NCI-H2227 (cell line): ENCODE results near the gene SSH2.

ENCODE experiments used
- DNase-seq: peaks from one replicate; lab custom pipeline; 2025; ENCODE audit not compliant: unreplicated experiment; lab: John Stamatoyannopoulos, UW

The SSH2 gene

DNA sequence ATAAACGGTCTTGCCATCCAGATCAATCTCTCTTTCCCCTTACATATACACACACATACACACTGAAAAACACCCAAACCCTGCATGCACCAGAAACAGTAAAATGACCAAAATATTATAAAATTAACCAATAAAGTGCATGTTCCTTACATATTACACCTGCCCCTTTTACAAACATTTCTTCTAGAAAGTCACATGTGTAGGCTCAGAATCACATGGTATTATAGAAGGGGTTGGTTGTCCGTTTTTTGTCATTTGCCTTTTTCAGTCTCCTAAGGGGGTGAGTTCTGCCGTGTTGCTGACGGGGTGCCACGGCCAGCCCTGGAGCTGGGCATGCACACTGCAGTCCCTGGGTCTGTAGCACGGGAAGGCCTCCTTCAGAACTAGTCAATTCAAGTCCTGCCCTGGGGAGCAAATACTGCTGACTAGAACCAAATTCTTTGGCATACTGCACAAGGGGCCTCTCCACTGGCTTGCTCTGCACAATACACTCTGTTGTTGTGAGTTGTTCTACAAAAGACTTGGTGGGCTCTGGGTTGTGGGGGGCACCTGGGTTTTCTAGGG, 299.3 kb downstream of the SSH2 start:
- no peak for DNase-seq

DNA sequence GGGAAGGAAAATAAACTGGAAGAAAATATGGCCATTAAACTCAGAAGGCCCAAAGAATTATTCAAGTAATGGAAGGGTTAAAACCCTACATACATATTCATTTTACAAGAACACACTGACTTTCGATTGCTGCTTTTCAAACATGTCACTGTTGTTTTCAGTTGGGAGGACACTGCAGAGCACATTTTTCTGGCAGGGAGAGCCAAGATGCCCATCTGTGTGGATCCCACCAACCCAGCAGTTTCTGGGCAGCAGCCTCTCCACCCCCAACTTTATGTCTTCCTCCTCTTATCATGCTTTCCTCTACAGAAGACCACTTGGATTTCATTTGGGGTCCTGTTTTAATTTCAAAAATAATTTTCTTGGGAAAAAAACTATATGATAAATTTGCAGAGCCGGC, 300.2 kb downstream of the SSH2 start:
- DNase-seq = no peak

DNA sequence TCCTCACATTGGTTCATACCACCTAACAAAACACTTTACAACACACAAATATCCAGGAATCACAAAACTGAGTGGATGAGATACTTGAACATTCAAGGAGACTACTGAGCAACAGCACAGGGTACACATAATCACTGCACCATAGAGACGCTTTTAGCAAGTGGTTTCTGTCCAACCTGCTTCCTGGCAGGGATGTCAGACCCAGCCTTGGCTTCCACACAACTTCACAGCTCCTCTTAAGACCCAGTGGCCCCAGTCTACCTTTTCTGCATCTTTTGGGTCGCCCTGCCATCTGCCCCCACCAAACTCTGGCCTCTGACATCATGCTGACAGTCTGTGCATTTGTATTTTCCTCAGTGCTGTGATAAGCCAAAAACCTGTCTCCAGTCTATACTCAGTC, 301.4 kb downstream of the SSH2 start:
- no peak for DNase-seq

DNA sequence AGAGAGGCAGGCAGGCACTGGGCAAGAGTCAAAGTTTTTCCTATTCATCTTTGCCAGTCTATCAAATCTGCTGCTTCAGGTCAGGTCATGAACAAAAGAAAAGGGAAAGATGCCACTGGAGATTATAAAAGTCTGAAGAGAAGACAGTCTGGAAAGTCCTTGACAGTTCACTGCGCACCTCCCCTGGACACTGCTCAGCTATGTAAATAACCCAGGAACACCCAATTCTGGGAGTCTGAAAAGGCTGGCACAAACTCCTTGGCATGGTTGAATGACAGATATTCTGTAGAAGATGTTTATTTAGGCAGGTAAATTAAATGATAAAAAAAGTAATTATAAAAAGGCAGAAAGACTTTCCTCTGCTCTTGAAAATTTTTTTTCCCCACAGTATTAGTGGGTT, 302.1 kb downstream of the SSH2 start:
- DNase-seq = no peak

DNA sequence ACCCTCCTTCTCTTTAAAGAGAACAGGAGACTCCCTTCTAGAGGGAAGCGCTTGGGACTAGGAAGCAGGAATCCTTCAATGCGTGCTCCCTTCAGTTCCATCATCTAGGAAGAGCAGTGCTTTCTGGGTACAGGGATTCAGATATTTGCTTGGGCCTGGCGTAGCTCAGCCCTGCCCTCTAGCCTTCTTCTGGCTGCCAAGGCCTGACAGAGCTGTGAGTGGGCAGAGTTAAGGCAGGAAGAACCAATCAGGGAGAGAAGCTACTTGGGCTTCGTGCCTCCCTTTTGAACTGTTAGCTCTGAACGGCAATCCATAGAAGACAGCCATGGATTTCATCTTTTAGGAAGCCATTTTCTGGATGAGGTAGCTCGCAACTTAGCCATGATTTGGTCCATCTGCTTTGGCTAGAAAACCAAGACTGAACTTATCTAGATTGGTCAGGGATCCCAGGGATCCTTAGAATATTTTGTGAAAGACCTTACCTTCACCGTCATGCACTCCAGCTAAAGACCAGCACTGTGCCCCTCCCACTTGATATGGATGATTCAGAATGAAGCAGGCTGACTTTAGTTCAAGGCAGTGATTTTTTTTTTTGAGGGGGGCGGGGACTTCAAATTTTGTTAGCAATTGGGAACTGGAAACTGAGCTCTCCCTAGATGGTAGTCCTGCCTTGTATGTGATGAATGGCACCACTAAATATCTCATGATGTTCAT, 304.8 kb downstream of the SSH2 start:
- DNase-seq = peak; percentile 51

DNA sequence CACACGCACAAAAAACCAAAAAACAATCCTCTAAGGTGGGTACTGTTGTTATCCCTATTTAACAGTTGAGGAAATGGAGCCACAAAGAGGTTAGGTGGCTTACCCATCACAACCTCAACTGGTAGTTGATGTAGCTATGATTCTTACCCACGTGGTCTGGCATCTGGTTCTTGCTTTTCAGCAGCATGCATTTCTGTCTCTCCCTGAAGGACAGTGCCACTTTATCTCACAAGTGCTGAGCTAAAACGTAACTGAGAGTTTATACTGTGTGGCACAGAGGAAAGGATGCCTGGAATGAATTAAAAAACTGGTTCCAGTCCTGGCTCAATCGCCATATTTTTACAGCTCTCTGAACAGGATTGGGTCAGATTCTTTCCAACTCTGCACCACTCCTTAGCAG, 305.4 kb downstream of the SSH2 start:
- no peak for DNase-seq

DNA sequence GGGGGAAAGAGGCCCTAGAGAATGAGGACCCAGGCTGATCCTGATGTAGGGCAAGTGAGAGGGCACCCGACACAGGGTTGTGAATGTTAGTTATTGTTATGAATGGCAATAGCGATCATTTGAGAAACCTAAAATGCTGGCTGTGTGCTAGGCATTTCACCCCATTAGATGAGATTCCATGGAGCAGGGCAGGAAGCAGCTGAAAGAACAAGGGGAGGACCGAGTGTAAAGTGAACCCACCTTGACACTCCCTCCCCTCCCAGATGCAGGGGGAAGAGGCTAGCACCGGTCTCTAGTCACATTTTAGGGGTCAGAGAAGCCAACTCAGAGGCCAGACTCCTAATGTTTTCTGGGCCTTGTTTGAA, 306.8 kb downstream of the SSH2 start:
- no peak for DNase-seq

DNA sequence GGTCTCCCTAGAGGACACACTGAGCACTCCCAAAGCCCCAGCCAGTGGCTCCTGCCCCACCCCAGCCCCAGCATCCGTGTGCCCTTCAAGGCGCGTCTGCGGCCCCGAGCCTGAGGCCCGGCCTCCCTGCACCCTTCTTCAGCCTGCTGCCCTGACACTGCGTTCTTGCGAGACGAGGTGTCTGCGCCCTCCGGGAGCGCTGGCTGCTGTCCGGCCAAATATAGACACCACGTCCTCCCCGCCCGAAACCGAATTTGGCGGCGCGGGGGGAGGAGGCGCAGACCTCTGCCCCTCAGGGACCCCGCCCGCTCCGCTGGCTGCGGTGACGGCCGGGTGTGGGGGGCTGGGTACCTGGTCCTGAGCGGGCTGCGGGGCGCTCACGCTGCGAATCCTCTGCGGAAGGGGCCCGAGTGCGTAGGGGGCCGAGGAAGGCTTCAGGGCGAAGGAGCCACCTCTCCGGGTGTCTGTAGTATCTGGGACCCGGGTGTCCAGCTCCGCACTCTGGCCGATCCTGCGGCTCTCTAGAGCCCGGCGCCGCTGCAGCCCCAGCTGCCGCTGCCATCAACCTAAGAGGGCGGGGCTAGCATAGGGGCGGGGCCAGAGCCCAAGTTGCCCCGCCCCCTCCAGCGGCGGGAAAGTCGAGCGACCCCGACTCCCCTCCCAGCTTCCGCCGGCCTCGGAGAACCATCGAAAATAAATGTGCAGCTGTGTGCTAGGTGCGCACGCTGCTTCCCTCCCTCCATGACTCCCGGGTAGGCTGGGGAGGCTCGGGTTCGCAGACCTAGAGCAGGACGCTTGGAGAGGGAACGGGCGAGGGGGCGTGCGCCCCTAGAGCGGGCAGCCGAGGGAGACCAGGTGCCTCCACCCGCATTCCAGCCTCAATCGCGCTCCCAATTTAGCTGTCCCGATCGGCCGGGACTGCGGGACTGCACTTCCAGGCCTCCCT, 307.4 kb downstream of the SSH2 start, which contains the start of gene CORO6:
Gene CORO6, minus strand, starts transcription at position 576 of the 946 bp plus-strand sequence. CDS start 1,491 bp downstream, outside the sequence.
- DNase-seq = peak; percentile 83

DNA sequence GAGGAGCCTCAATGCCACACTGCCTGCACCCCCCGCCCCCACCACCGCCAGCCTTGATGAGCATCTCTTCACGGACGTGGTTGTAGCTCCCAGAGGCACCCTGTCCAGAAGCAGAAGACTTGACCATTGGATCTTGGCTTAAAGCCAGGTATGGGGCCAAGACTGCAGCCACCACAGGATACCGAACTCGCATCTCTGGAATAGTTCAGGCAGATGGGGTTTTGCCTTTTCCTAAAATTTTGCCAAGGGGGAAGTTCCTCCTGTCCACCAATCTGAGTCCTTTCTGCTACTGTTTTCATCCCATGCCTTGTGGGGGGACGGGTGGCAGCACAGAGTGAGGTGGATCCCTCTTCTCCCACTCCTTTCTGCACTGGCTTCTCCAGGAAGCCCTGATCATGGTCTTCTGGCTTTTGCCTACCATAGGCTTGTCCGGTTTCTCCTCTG, 308.3 kb downstream of the SSH2 start:
- DNase-seq = no peak

DNA sequence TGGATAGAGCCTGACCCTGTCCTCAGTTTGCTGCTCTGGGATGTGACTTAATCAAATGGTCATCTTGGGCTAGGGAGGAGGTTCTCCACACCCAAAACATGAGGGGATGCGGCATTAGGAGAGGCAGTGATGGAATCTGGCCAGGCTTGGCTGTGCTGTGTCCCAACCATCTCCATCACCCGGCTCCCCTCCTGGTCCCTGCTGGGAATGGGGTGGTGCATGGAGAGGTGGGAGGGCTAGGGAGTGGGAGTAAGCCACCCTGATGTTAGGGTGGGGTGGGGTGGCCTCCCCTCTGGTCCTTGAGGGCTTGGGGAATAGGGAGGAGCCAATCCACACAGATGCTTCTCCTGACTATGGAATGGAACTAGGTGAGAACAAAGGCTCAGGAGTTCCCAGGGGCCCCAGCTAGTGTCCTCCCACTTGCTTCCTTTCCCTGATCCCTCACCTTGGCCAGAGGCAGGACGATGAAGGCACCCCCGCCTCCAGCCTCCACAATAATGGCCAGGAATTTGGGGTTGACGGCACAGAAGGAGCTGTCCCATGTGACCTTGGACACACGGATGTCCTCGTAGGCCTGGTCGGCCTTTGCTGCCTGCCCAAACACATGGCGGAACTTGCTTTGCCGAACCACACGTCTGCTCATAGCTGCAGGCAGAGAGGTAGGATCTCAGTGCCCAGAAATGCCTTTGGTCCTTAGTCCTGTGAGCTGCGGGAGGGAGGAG, 309.1 kb downstream of the SSH2 start:
- DNase-seq = no peak

DNA sequence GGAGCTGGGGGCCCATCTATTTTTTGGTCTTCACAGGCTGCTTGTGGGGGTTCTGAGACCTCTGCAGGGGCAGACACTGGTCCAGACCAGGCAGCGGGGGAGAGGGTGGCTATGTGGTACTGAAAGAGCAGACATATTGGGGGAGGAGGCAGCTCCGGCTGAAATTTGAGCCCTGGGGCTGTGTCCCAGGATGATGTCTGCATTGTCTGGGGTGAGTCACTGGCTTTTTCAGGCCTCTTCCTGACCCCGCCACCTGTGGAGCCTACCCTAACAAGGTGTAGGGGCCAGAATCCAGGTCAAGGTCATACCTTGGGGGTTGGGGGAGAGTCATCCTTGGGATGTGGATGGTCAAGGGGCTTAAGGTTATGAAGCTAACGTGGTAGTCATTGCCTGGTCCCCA, 309.8 kb downstream of the SSH2 start:
- no peak for DNase-seq

DNA sequence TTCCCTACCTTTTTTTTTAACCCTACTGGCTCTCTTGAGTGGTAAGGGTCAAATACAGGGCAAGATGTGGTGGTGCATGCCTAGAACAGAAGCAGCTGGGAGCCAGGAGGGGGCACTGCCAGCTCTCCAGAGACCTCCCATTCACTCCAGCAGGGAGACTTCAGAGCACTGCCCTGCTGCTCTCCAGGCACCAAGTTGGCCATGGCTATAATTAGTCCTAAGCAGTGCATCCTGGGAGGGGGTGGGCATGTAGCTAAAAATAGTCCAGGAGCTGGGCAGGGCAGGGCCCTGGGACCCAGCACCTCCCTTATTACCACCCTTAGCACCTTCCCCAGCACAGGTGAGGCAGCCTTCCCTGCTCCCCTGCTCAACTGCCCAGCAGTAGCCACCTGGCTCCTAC, 310.8 kb downstream of the SSH2 start:
- DNase-seq = peak; percentile 17

DNA sequence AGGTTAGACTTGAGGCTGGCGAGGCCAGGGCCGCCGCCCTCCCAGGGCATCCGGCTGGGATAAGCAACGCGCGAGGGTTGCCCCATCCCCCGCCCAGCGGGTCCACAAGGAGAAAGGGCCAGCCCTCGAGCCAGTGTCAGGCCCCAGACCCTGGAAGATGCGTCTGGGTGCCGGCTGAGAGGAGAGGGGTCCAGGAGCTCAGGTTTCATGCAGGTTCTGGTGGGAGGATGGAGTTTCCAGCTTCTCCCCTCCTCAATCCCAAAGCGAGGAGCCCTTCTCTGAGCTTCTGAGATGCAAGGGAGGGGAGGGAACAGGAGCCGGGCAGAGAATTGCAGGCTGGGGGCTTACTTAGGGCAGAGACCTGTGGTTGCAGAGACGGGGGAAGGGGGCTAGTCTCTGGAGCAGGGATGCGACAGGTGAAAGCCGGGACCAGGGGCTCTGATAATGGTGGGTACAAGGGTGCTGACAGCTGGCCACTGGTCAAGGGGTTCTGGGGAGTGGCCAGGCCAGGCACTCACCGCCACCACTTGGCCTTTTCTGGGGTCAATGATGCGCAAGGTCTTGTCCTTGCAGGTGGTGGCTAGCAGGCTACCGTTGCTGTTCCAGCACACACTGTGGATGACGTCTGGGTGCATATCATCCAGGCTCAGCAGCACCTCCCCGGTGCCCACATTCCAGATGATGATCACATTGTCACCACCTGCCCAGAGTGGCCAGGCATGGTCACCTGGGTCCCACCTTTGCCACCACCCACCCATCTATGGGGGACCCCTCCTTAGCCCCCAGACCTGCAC, 311.6 kb downstream of the SSH2 start:
- no peak for DNase-seq

DNA sequence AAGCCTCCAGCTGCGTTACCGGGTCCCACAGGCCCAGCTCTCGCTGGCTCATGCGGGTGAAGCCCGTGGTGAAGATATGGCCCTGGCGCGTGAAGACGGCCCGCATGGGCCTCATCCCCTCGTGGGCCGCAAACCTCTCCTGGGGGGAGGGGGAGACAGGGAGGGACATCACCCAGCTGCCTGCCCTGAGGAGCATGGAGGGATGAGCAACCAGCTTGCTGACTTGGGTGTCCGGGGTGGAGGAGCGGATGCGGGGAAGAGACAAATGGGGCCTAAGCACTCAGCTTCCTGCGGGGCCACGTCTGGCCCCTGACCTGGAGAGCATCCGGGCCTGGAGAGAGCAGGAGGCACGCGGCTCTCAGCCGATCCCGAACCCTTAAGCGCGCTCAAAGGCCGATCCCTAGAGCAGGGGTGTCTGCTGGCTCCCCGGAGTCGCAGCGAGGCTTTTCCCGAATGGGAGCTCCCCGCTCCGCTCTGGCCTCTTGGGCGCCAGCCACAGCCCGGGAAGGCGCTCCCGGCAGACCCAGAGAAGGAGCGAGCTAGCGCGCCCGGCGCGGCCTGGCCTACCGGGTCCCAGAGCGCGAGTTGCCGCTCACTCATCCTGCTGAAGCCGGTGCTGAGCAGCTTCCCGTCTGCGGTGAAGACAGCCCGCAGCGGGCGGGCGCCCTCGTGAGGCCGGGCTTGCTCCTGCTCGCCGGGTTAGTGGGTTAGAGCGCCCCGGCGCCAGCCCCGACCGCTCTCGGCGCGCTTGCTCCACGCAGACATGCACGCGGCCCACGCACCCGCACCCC, 312.4 kb downstream of the SSH2 start:
- DNase-seq = no peak

DNA sequence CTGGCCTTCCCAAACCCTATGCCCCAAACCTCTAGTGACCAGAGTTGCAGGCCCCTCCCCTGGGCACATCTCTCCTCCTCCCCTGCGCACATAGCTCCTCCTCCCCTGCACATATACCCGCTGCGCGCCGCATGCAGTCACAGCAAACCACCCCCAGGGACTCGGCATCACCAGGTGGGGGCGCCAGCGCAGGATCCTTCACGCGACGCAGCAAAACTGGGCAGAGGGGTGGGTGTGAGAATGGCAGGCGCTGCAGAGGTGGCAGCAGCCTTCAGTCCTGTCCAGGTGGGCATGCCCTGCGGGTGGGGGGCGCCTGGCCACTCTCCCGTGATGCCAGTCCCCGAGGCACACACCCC, 312.9 kb downstream of the SSH2 start:
- no peak for DNase-seq

DNA sequence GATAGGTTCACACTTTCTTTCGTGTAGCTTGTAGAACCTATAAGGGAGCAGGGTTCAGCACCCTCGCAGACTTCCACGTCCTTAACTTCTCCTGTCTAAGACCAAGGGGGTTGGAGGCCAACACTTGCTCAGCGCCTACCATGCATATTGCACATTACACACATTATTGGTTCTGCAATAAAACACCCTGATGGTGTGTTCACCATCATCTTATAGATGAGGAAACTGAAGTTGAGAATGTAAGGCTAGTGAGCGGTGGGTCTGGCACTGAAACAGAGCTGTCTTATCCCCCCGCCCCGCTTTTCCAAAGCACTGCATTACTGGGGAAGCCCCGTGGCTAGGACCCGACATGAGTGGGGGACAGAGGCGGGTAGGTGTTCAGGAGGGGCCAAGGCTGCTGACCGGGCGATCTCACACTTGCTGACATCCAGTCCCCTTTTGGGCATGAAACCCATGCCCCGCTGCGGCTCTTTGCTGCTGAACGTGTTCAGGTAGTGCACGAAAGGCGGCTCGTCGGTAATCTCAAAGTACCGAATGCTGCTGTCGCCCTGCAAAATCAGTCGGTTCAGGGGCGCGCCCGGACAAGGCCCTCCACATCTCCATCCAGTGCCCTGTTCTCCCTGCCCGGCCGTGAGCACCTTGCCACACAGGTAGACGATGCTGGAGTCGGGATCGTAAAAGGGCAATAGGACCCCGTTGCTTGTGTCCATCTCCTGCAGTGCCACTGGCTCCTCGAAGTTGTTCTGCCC, 313.6 kb downstream of the SSH2 start:
- no peak for DNase-seq

DNA sequence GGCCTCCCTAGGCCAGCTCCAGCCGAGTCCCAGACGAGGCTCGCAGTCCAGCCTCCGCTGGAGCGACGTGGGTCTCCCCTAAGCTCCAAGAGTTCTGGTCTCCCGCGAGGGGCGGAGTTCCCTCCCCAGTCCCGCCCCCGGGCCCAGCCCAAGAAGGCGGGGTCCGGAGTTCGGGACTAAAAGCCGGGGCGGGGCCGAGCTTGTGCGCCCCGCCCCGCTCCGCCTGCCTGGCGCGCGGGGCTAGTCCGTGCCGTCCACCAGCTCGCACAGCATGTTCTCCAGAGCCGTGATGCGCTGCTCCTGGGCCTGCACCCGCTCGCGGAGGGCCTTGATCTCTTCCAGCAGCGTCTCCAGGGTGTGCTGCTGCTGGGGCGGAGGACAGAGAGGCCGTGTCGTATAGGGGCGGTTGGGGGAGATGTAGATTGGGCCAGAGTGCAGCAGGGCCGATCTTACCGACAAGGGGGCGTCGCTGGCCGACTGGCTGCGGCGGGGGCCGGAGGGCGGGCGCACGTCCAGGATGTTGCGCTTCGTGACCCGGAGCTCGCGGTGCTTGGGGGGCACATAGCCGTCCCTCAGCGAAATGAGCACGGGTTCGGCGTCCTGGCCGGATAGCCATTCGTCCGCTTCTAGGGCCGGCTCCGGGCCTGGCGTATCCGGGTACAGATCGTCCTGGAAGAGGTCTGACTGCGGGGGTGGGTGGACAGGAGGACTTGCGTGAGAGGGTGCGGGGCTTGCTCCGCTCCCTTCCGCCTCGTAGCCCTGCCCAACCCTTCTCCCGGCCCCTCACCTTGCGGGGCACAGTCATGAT, 314.3 kb downstream of the SSH2 start:
- no peak for DNase-seq

DNA sequence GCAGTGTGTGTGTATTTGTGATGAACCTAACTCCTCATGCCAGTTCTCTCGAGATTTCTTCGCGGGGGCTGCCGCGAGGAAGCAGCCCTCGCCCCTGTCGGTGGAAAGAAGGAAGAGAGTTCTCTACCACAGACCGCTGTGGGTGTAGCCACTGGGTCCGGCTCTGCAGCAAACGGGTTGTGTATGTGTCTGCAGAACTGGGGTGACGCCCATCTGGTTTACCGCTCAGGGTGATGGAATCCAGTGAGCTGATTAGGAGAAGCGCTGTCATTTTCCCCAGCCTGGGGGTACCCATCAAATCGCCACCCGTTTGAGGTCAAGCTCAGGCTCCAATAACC, 315.0 kb downstream of the SSH2 start:
- no peak for DNase-seq
